ENCODE data around the gene MGAT1. TPM values are rescaled to one million over a fixed set of nuclear protein-coding genes. Genes with fewer than 3 reads are reported as not detected.
"Not testable (repeated sequence)": the region's sequence is repeated elsewhere in the genome, so short reads cannot be mapped to it uniquely, and the experiment has no call there.

The MGAT1 gene
- total and polyA plus RNA-seq, 2 donors from 2014 or later = 73.3 to 132 TPM

- no peak overlapping the region for H3K27ac ChIP-seq (ENCODE audit: low read depth in 2 of 2, low read length in 2 of 2)
- no peak overlapping the region for H3K4me3 ChIP-seq (ENCODE audit: low read length in 3 of 3)
- TF ChIP-seq CTCF (IDR thresholded peaks at IDR 0.05; ENCODE audit: borderline replicate concordance, extremely low read depth, insufficient read depth) = peak; percentile 86
- DNase-seq = peak; percentile 78 to 92 (median 83)
- H3K9me3 ChIP-seq (ENCODE audit: control insufficient read depth in 2 of 3, insufficient read depth in 1 of 3, low read length in 3 of 3) = no peaks in the 10 kb centered on the region
- FAIRE-seq = peak; percentile 86
- no peaks in the 10 kb centered on the region for H3K27me3 ChIP-seq (ENCODE audit: control insufficient read depth, insufficient read depth, low read length)
- intact Hi-C loops (cut with DNase I) = loop anchor here (10.0 kb wide), 1 partner anchor 80 kb away; the partner anchor contains the start of gene ZFP62
- peaks cover 0 to 18% (median 14%) of the 10 kb centered on the region in 3 donors for H3K4me1 ChIP-seq (ENCODE audit: control insufficient read depth in 2 of 3, insufficient read depth in 2 of 3, low read depth in 1 of 3, low read length in 3 of 3)
- H3K36me3 ChIP-seq (ENCODE audit: control insufficient read depth in 2 of 3, insufficient read depth in 3 of 3, low read length in 3 of 3) = peaks cover 0 to 4% (median 0%) of the 10 kb centered on the region in 3 donors
- peak overlapping the region in 1 of 3 donors; percentile 40 for H3K9ac ChIP-seq (ENCODE audit: low read length in 3 of 3)
Measured at GRCh38 chr5:180784497-180785097, 18.0 kb downstream of the MGAT1 start.

- no peak for TF ChIP-seq CTCF (IDR thresholded peaks at IDR 0.05; ENCODE audit: borderline replicate concordance, extremely low read depth, insufficient read depth)
- no peaks in the 10 kb centered on the region for H3K9me3 ChIP-seq (ENCODE audit: control insufficient read depth in 2 of 3, insufficient read depth in 1 of 3, low read length in 3 of 3)
- peaks cover 0 to 18% (median 14%) of the 10 kb centered on the region in 3 donors for H3K4me1 ChIP-seq (ENCODE audit: control insufficient read depth in 2 of 3, insufficient read depth in 2 of 3, low read depth in 1 of 3, low read length in 3 of 3)
- intact Hi-C loops (cut with DNase I) = loop anchor here (10.0 kb wide), 1 partner anchor 81 kb away; the partner anchor contains the start of gene ZFP62
- no peaks in the 10 kb centered on the region for H3K27me3 ChIP-seq (ENCODE audit: control insufficient read depth, insufficient read depth, low read length)
- no peaks in the 10 kb centered on the region for H3K36me3 ChIP-seq (ENCODE audit: control insufficient read depth in 2 of 3, insufficient read depth in 3 of 3, low read length in 3 of 3)
- no peak for FAIRE-seq
- no peak overlapping the region for H3K4me3 ChIP-seq (ENCODE audit: low read length in 3 of 3)
- peak in 1 of 5 donors; percentile 24 for DNase-seq
- H3K27ac ChIP-seq (ENCODE audit: low read depth in 2 of 2, low read length in 2 of 2) = no peak overlapping the region
- no peak overlapping the region for H3K9ac ChIP-seq (ENCODE audit: low read length in 3 of 3)
Measured at GRCh38 chr5:180783340-180784052, 19.1 kb downstream of the MGAT1 start.

GRCh38 chr5:180782748-180783147 is 19.9 kb downstream of the MGAT1 start:
- H3K9ac ChIP-seq (ENCODE audit: low read length in 3 of 3) = no peak overlapping the region
- FAIRE-seq (no peak), DNase-seq (no peak)
- H3K9me3 ChIP-seq (ENCODE audit: control insufficient read depth in 2 of 3, insufficient read depth in 1 of 3, low read length in 3 of 3) = no peaks in the 10 kb centered on the region
- no peak overlapping the region for H3K4me3 ChIP-seq (ENCODE audit: low read length in 3 of 3)
- H3K36me3 ChIP-seq (ENCODE audit: control insufficient read depth in 2 of 3, insufficient read depth in 3 of 3, low read length in 3 of 3) = no peaks in the 10 kb centered on the region
- no peak overlapping the region for H3K27ac ChIP-seq (ENCODE audit: low read depth in 2 of 2, low read length in 2 of 2)
- no peaks in the 10 kb centered on the region for H3K27me3 ChIP-seq (ENCODE audit: control insufficient read depth, insufficient read depth, low read length)
- intact Hi-C loops (cut with DNase I) = loop anchor here (10.0 kb wide), 1 partner anchor 82 kb away; the partner anchor contains the start of gene ZFP62
- TF ChIP-seq CTCF (IDR thresholded peaks at IDR 0.05; ENCODE audit: borderline replicate concordance, extremely low read depth, insufficient read depth) = no peak
- peaks cover 0 to 18% (median 14%) of the 10 kb centered on the region in 3 donors for H3K4me1 ChIP-seq (ENCODE audit: control insufficient read depth in 2 of 3, insufficient read depth in 2 of 3, low read depth in 1 of 3, low read length in 3 of 3)

DNA sequence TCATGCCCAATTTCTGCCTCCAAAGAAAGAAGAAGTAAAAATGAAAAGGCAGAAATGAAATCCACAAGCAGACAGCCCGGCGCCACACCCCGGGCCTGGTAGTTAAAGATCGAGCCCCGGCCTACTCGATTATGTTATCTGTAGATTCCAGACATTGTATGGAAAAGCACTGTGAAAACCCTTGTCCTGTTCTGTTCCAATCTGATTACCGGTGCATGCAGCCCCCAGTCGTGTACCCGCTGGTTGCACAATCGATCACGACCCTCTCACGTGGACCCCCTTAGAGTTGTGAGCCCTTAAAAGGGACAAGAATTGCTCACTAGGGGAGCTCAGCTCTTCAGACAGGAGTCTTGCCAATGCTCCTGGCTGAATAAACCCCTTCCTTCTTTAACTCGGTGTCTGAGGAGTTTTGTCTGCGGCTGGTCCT is 20.7 kb downstream of the MGAT1 start:
- not testable (repeated sequence) for H3K36me3 ChIP-seq (ENCODE audit: control insufficient read depth in 2 of 3, insufficient read depth in 3 of 3, low read length in 3 of 3); DNase-seq; H3K27ac ChIP-seq (ENCODE audit: low read depth in 2 of 2, low read length in 2 of 2); H3K4me3 ChIP-seq (ENCODE audit: low read length in 3 of 3); H3K9ac ChIP-seq (ENCODE audit: low read length in 3 of 3); H3K27me3 ChIP-seq (ENCODE audit: control insufficient read depth, insufficient read depth, low read length); H3K9me3 ChIP-seq (ENCODE audit: control insufficient read depth in 2 of 3, insufficient read depth in 1 of 3, low read length in 3 of 3); FAIRE-seq
- H3K4me1 ChIP-seq (ENCODE audit: control insufficient read depth in 2 of 3, insufficient read depth in 2 of 3, low read depth in 1 of 3, low read length in 3 of 3) = peaks cover 0 to 18% (median 14%) of the 10 kb centered on the region in 3 donors
- intact Hi-C loops (cut with DNase I) = loop anchor here (10.0 kb wide), 1 partner anchor 83 kb away; the partner anchor contains the start of gene ZFP62
